Endothelial cell of umbilical vein (primary cell): ENCODE results near the gene BMPER. TPM values are rescaled to one million over a fixed set of nuclear protein-coding genes. Genes with fewer than 3 reads are reported as not detected.

ENCODE experiments used
- BruUV-seq: library from RNA; stranded (reverse); fragments of 400-500 nt; replicated peaks from 2 replicates; lab custom pipeline; 2021; lab: Mats Ljungman, UMichigan
- CTCF ChIA-PET: fragments of 300-600, 350-600 bp; sonication (Branson Sonifier 250); formaldehyde crosslinking; loops from one replicate; lab custom pipeline; 2021; ENCODE audit warnings: antibody characterized with exemption, inconsistent platforms; lab: Charles Lee
- POLR2A ChIA-PET: fragments of 300-600, 350-600 bp; sonication (Branson Sonifier 250); formaldehyde crosslinking; loops from one replicate; lab custom pipeline; 2021; ENCODE audit warnings: antibody characterized with exemption, inconsistent platforms; lab: Charles Lee
- DNase-seq: peaks from one replicate; pipeline ENCODE4 v3.0.0-alpha.2; 2011; ENCODE audit warnings: low read depth, low spot score
- FAIRE-seq: peaks from 2 replicates; lab custom pipeline; 2011; peaks lifted over from hg19 to GRCh38; lab: Jason Lieb, UNC
- H2AFZ ChIP-seq: 2 replicates; pipeline ENCODE4 v1.6.0; 2012; ENCODE audit warnings: low read depth, low read length, control low read depth, inconsistent platforms
- H3K27ac ChIP-seq: 2 replicates; pipeline ENCODE4 v1.5.1; 2011; ENCODE audit warnings: low read depth, mild to moderate bottlenecking, control low read depth, low read length, moderate library complexity; ENCODE audit not compliant: insufficient read depth
- H3K27me3 ChIP-seq, 2 experiments: 2 replicates each; pipeline versions ENCODE4 v1.6.0 to v1.6.1; 2011; ENCODE audit warnings: low read length in 2 of 2, mixed read lengths in 1 of 2; ENCODE audit not compliant: control insufficient read depth in 2 of 2, insufficient read depth in 2 of 2
- H3K36me3 ChIP-seq, 2 experiments: 2 replicates in 1 of 2; 3 replicates in 1 of 2; pipeline ENCODE4 v1.5.1; 2011; ENCODE audit warnings: low read length in 2 of 2, mild to moderate bottlenecking in 1 of 2, moderate library complexity in 1 of 2; ENCODE audit not compliant: control insufficient read depth in 2 of 2, insufficient read depth in 2 of 2; ENCODE audit errors: extremely low read depth in 1 of 2
- H3K4me1 ChIP-seq: 3 replicates; pipeline ENCODE4 v1.5.1; 2011; ENCODE audit warnings: mild to moderate bottlenecking, low read length; ENCODE audit not compliant: control insufficient read depth, insufficient read depth; ENCODE audit errors: extremely low read depth
- H3K4me2 ChIP-seq: 2 replicates; pipeline ENCODE4 v1.6.1; 2011; ENCODE audit warnings: low read length, control low read depth, mixed read lengths; ENCODE audit not compliant: insufficient read depth
- H3K4me3 ChIP-seq, 3 experiments: fragments of 200-600 bp in 1 of 3; sonication (generic), shearing (Covaris generic) in 1 of 3; replicated peaks in 1 of 3; 2 replicates each; pipeline ENCODE4 v1.5.1; 2011 to 2016; ENCODE audit warnings: control low read depth in 3 of 3, low read length in 3 of 3, mild to moderate bottlenecking in 2 of 3, inconsistent platforms in 1 of 3, low read depth in 1 of 3, moderate library complexity in 1 of 3; ENCODE audit not compliant: insufficient read depth in 1 of 3
- H3K79me2 ChIP-seq: 2 replicates; pipeline ENCODE4 v1.6.0; 2012; ENCODE audit warnings: low read length, inconsistent platforms; ENCODE audit not compliant: control insufficient read depth, insufficient read depth
- H3K9ac ChIP-seq: replicated peaks from 2 replicates; pipeline ENCODE3; 2011; ENCODE audit warnings: low read length, control low read depth; ENCODE audit not compliant: insufficient read depth; ENCODE audit errors: extremely low read depth
- H3K9me1 ChIP-seq: replicated peaks from 3 replicates; pipeline ENCODE4 v1.6.0; 2011; ENCODE audit warnings: mild to moderate bottlenecking, low read length; ENCODE audit not compliant: control insufficient read depth, insufficient read depth; ENCODE audit errors: extremely low read depth
- H3K9me3 ChIP-seq: replicated peaks from 2 replicates; pipeline ENCODE4 v1.5.1; 2012; ENCODE audit warnings: low read length, inconsistent platforms; ENCODE audit not compliant: control insufficient read depth, insufficient read depth
- H4K20me1 ChIP-seq: replicated peaks from 2 replicates; pipeline ENCODE3; 2011; ENCODE audit warnings: mild to moderate bottlenecking, low read length; ENCODE audit not compliant: control insufficient read depth, insufficient read depth; ENCODE audit errors: extremely low read depth
- EZH2 ChIP-seq: IDR thresholded peaks from 2 replicates; pipeline ENCODE4 v1.6.1; 2012; ENCODE audit warnings: borderline replicate concordance, low read depth, mild to moderate bottlenecking, moderate library complexity, low read length, inconsistent platforms; ENCODE audit not compliant: severe bottlenecking
- FOS ChIP-seq: IDR thresholded peaks from 2 replicates; pipeline ENCODE4 v1.6.1; 2011; ENCODE audit warnings: mild to moderate bottlenecking, low read length, moderate library complexity, borderline replicate concordance; ENCODE audit not compliant: insufficient read depth
- GATA2 ChIP-seq: IDR thresholded peaks from 2 replicates; pipeline ENCODE4 v1.7.0; 2011; ENCODE audit warnings: low read depth, mild to moderate bottlenecking, moderate library complexity, mixed read lengths, low read length; ENCODE audit not compliant: insufficient read length, insufficient read depth
- JUN ChIP-seq: IDR thresholded peaks from 2 replicates; pipeline ENCODE4 v1.6.1; 2011; ENCODE audit warnings: borderline replicate concordance, low read depth; ENCODE audit not compliant: insufficient read length, insufficient read depth
- MYC ChIP-seq: IDR thresholded peaks from one replicate; pipeline ENCODE4 v1.6.1; 2011; ENCODE audit warnings: mild to moderate bottlenecking, low read depth, low read length
- POLR2A ChIP-seq: IDR thresholded peaks from 2 replicates; pipeline ENCODE4 v1.6.1; 2012; ENCODE audit warnings: low read depth, mild to moderate bottlenecking, control low read depth, low read length
- POLR2AphosphoS5 ChIP-seq: IDR thresholded peaks from 2 replicates; pipeline ENCODE4 v1.6.1; 2012; ENCODE audit warnings: low read depth, mild to moderate bottlenecking, control low read depth, low read length, moderate library complexity; ENCODE audit not compliant: insufficient read depth
- dilution Hi-C: fragments of 300-500 bp; cut with MboI; formaldehyde crosslinking; loops from one replicate; pipeline ENCODE4 v1.15.0; 2019; ENCODE audit warnings: low sequenced_read_pairs; ENCODE audit not compliant: extremely low pct_ligation_motif_present
- intact Hi-C: fragments of 100-400 bp; cut with micrococcal nuclease; formaldehyde crosslinking; loops from one replicate; pipeline ENCODE4 v1.10.0; 2022
- polyA plus RNA-seq, 4 experiments: library from polyadenylated mRNA; depleted of rRNA in 3 of 4; stranded (reverse) in 3 of 4; unstranded in 1 of 4; fragments of >200 nt; gene quantifications; 2 replicates each; pipeline versions ENCODE4 v1.2.1 to v1.2.3, GENCODE V29; 2011 to 2012; ENCODE audit warnings: missing spikeins in 1 of 4
- total RNA-seq: library from RNA; stranded (reverse); gene quantifications from 2 replicates; pipeline ENCODE4 v1.2.3, GENCODE V29; 2021
- TF ChIP-seq, protein P1 (sequence below), 2 donors: IDR thresholded peaks; 1 replicate in 1 of 2; 2 replicates in 1 of 2; pipeline ENCODE4 v1.5.1; 2011; ENCODE audit warnings: low read length in 2 of 2, mild to moderate bottlenecking in 2 of 2, moderate library complexity in 2 of 2, control low read depth in 1 of 2, inconsistent platforms in 1 of 2, low read depth in 1 of 2; ENCODE audit not compliant: insufficient read depth in 1 of 2; ENCODE audit errors: extremely low read depth in 1 of 2
- TF ChIP-seq, protein P2 (sequence below): IDR thresholded peaks from 2 replicates; pipeline ENCODE4 v1.6.1; 2011; ENCODE audit not compliant: insufficient read depth, insufficient read length

The BMPER gene
- total and polyA plus RNA-seq, 2 donors (not counting 3 experiments of a cell fraction or from before 2014, with no cell fraction given) = 0.10 to 0.13 TPM

DNA sequence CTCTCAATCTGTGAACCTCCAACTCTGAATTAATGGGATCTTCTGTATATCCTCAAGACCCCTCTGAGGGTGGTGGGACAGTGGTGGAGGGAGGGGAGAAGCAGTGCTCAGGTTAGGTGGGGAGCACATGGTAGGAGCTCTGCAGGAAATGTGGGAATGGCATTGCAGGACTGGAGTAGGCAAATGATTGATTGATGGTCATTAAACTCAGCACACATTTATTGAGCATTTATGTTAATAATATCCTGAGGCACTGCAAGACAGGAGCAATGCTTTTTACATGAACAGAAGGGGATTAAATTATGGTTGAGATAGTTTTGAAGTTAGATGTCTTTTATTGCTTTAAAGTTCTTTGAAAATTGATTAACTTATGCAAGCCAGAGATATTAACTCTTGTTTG is 14.1 kb downstream of the BMPER start:
- Histone ChIP-seq H3K4me3 (no peak overlapping the region), H3K4me1 (no peaks in the 10 kb centered on the region), H3K27me3 (peaks cover 3% of the 10 kb centered on the region in 2 experiments), H3K4me2 (no peak overlapping the region), H3K9me1 (no peaks in the 10 kb centered on the region), H3K79me2 (no peaks in the 10 kb centered on the region), H3K27ac (no peak overlapping the region), H3K36me3 (no peaks in the 10 kb centered on the region), H3K9me3 (no peaks in the 10 kb centered on the region), H3K9ac (no peak overlapping the region), H2AFZ (no peak overlapping the region), H4K20me1 (no peaks in the 10 kb centered on the region)
- FAIRE-seq = no peak
- dilution Hi-C loops = no loop called here
- TF ChIP-seq EZH2 = no peak
- TF ChIP-seq POLR2AphosphoS5 = no peak
- TF ChIP-seq MYC = no peak
- no peak for TF ChIP-seq JUN
- TF ChIP-seq, protein P1, sequence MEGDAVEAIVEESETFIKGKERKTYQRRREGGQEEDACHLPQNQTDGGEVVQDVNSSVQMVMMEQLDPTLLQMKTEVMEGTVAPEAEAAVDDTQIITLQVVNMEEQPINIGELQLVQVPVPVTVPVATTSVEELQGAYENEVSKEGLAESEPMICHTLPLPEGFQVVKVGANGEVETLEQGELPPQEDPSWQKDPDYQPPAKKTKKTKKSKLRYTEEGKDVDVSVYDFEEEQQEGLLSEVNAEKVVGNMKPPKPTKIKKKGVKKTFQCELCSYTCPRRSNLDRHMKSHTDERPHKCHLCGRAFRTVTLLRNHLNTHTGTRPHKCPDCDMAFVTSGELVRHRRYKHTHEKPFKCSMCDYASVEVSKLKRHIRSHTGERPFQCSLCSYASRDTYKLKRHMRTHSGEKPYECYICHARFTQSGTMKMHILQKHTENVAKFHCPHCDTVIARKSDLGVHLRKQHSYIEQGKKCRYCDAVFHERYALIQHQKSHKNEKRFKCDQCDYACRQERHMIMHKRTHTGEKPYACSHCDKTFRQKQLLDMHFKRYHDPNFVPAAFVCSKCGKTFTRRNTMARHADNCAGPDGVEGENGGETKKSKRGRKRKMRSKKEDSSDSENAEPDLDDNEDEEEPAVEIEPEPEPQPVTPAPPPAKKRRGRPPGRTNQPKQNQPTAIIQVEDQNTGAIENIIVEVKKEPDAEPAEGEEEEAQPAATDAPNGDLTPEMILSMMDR (IDR thresholded peaks at IDR 0.05; ENCODE audit: extremely low read depth in 1 of 2, insufficient read depth in 1 of 2, low read depth in 1 of 2, low read length in 2 of 2) = no peak
- no peak for TF ChIP-seq GATA2
- TF ChIP-seq, protein P2, sequence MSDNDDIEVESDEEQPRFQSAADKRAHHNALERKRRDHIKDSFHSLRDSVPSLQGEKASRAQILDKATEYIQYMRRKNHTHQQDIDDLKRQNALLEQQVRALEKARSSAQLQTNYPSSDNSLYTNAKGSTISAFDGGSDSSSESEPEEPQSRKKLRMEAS = no peak
- no peak for TF ChIP-seq FOS
- TF ChIP-seq POLR2A = no peak
- no peak for DNase-seq
- no TSS peak for BruUV-seq
- ChIA-PET POLR2A (no interaction called here), CTCF (no interaction called here)
- intact Hi-C loops = no loop called here
